PC-3 (cell line): ENCODE measurements around the gene AKAP13. TPM values are rescaled to one million over a fixed set of nuclear protein-coding genes. Genes with fewer than 3 reads are reported as not detected.

ENCODE experiments used
- ATAC-seq: fragments of 200-7000 bp; cut with Tn5 transposase; 2 replicates; pipeline ENCODE4 v1.9.1; 2020; ENCODE audit warnings: mild to moderate bottlenecking, moderate library complexity
- BruUV-seq: library from RNA; stranded (reverse); fragments of 400-500 nt; replicated peaks from 2 replicates; lab custom pipeline; 2021; lab: Mats Ljungman, UMichigan
- CTCF ChIA-PET: fragments of 300-600 bp; sonication (Branson Sonifier 250); formaldehyde crosslinking; loops from one replicate; lab custom pipeline; 2022; ENCODE audit warnings: antibody characterized with exemption; lab: Charles Lee
- POLR2A ChIA-PET: fragments of 300-600 bp; sonication (Branson Sonifier 250); formaldehyde crosslinking; loops from one replicate; lab custom pipeline; 2022; ENCODE audit warnings: antibody characterized with exemption; ENCODE audit not compliant: unreplicated experiment; lab: Charles Lee
- DNase-seq: peaks from one replicate; pipeline ENCODE4 v3.0.0-alpha.2; 2015
- H2AFZ ChIP-seq: fragments of 300-600 bp; sonication (generic); 2 replicates; pipeline ENCODE4 v1.6.0; 2016; ENCODE audit warnings: antibody characterized with exemption, low read length
- H3F3A ChIP-seq: fragments of 300-600 bp; sonication (generic); one replicate; pipeline ENCODE4 v1.6.0; 2017; ENCODE audit warnings: antibody characterized with exemption, low read length, control low read depth, mild to moderate bottlenecking; ENCODE audit not compliant: unreplicated experiment
- H3K27ac ChIP-seq: fragments of 300-600 bp; sonication (generic); 2 replicates; pipeline ENCODE4 v1.5.1; 2016; ENCODE audit warnings: mild to moderate bottlenecking, low read length
- H3K27me3 ChIP-seq: fragments of 300-600 bp; sonication (generic); 2 replicates; pipeline ENCODE4 v1.6.1; 2016; ENCODE audit warnings: low read length, mixed read lengths
- H3K36me3 ChIP-seq: fragments of 300-600 bp; sonication (generic); 2 replicates; pipeline ENCODE4 v1.6.1; 2016; ENCODE audit warnings: low read depth, mixed run types, low read length, mixed read lengths
- H3K4me1 ChIP-seq: fragments of 300-600 bp; sonication (generic); 2 replicates; pipeline ENCODE4 v1.5.1; 2016; ENCODE audit warnings: low read length; ENCODE audit not compliant: insufficient read depth
- H3K4me2 ChIP-seq: fragments of 300-600 bp; sonication (generic); 2 replicates; pipeline ENCODE4 v1.6.0; 2016; ENCODE audit warnings: low read length
- H3K4me3 ChIP-seq: fragments of 300-600 bp; sonication (generic); 2 replicates; pipeline ENCODE4 v1.5.1; 2016; ENCODE audit warnings: mild to moderate bottlenecking, low read length, mixed read lengths
- H3K79me2 ChIP-seq: fragments of 300-600 bp; sonication (generic); 2 replicates; pipeline ENCODE4 v1.6.1; 2017; ENCODE audit warnings: low read length, mixed read lengths
- H3K9ac ChIP-seq: fragments of 300-600 bp; sonication (generic); 2 replicates; pipeline ENCODE4 v1.6.0; 2016; ENCODE audit warnings: mild to moderate bottlenecking, low read length
- H3K9me2 ChIP-seq: fragments of 300-600 bp; sonication (generic); replicated peaks from 2 replicates; pipeline ENCODE4 v1.6.1; 2016; ENCODE audit warnings: mixed run types, low read length, mixed read lengths
- H3K9me3 ChIP-seq: fragments of 300-600 bp; sonication (generic); 2 replicates; pipeline ENCODE4 v1.6.1; 2016; ENCODE audit warnings: low read length, mixed read lengths
- H4K20me1 ChIP-seq: fragments of 300-600 bp; sonication (generic); 2 replicates; pipeline ENCODE4 v1.6.1; 2016; ENCODE audit warnings: low read length, mixed read lengths
- EZH2 ChIP-seq: fragments of 300-600 bp; sonication (generic); IDR thresholded peaks from one replicate; pipeline ENCODE4 v1.6.1; 2017; ENCODE audit warnings: antibody characterized with exemption, mild to moderate bottlenecking, low read length; ENCODE audit not compliant: unreplicated experiment
- EZH2phosphoT487 ChIP-seq: fragments of 300-600 bp; sonication (generic); IDR thresholded peaks from 2 replicates; pipeline ENCODE4 v1.6.1; 2018; ENCODE audit warnings: mild to moderate bottlenecking, antibody characterized with exemption, low read length, borderline replicate concordance
- intact Hi-C: fragments of 100-400 bp; cut with micrococcal nuclease; formaldehyde crosslinking; loops from 2 replicates; pipeline ENCODE4 v1.9.0; 2023
- total RNA-seq: library from RNA; depleted of rRNA; stranded (reverse); fragments of >200 nt; gene quantifications from 2 replicates; pipeline ENCODE4 v1.2.3, GENCODE V29; 2014
- TF ChIP-seq, protein P1 (sequence below): fragments of 300-600 bp; sonication (generic); conservative IDR thresholded peaks from 2 replicates; pipeline ENCODE4 v1.5.1; 2017; ENCODE audit warnings: antibody characterized with exemption, low read depth, mild to moderate bottlenecking, low read length

Gene AKAP13
- total RNA-seq, 1 experiment from 2014 or later, result 36.8 TPM

- Histone ChIP-seq H3K79me2 (no peaks in the 10 kb centered on the region), H2AFZ (no peak overlapping the region), H3K27ac (no peak overlapping the region), H3K4me2 (no peak overlapping the region), H3K9me2 (no peaks in the 10 kb centered on the region), H3K9ac (no peak overlapping the region), H3K4me1 (no peaks in the 10 kb centered on the region), H3K36me3 (no peaks in the 10 kb centered on the region), H3K9me3 (no peaks in the 10 kb centered on the region), H3F3A (no peaks in the 10 kb centered on the region), H3K4me3 (no peak overlapping the region), H3K27me3 (no peaks in the 10 kb centered on the region), H4K20me1 (no peaks in the 10 kb centered on the region)
- CTCF ChIA-PET, result no interaction called here
- BruUV-seq, result no TSS peak
- no peak for ATAC-seq
- TF ChIP-seq EZH2phosphoT487 (no peak), EZH2 (no peak)
- TF ChIP-seq, protein P1, sequence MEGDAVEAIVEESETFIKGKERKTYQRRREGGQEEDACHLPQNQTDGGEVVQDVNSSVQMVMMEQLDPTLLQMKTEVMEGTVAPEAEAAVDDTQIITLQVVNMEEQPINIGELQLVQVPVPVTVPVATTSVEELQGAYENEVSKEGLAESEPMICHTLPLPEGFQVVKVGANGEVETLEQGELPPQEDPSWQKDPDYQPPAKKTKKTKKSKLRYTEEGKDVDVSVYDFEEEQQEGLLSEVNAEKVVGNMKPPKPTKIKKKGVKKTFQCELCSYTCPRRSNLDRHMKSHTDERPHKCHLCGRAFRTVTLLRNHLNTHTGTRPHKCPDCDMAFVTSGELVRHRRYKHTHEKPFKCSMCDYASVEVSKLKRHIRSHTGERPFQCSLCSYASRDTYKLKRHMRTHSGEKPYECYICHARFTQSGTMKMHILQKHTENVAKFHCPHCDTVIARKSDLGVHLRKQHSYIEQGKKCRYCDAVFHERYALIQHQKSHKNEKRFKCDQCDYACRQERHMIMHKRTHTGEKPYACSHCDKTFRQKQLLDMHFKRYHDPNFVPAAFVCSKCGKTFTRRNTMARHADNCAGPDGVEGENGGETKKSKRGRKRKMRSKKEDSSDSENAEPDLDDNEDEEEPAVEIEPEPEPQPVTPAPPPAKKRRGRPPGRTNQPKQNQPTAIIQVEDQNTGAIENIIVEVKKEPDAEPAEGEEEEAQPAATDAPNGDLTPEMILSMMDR, result no peak
- no peak for DNase-seq
- intact Hi-C loops, result no loop called here
- POLR2A ChIA-PET, result no interaction called here
Measured at GRCh38 chr15:85708402-85708941, 328.1 kb downstream of the AKAP13 start.

DNA sequence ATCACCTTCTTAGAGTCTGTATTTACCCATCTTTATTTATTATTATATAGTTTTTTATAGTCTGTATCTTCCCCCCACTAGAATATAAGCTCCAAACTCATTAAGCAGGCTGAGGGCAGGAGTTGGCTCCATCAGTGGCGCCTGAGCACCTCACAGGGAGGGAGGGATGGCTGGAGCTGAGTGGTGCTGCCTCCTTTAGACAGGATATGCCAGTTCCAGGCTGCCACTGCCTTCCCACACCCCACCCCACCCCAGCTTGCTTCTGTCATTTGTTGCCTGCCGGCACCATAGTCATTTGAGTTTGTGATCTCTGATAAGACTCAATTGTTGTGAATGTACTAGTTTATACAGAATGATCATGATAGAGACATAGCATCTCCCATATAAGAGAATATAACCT lies 328.8 kb downstream of the AKAP13 start:
- H3K27me3 ChIP-seq, result no peaks in the 10 kb centered on the region
- TF ChIP-seq, protein P1, result no peak
- TF ChIP-seq EZH2phosphoT487 (no peak), EZH2 (no peak)
- H3K27ac ChIP-seq, result no peak overlapping the region
- no peak overlapping the region for H2AFZ ChIP-seq
- no peaks in the 10 kb centered on the region for H3K4me1 ChIP-seq
- CTCF ChIA-PET, result no interaction called here
- no peak overlapping the region for H3K9ac ChIP-seq
- POLR2A ChIA-PET, result no interaction called here
- no peak for ATAC-seq
- H3F3A ChIP-seq, result no peaks in the 10 kb centered on the region
- DNase-seq, result no peak
- H3K36me3 ChIP-seq, result no peaks in the 10 kb centered on the region
- H3K4me2 ChIP-seq, result no peak overlapping the region
- no peaks in the 10 kb centered on the region for H3K9me2 ChIP-seq
- H3K9me3 ChIP-seq, result no peaks in the 10 kb centered on the region
- H3K79me2 ChIP-seq, result no peaks in the 10 kb centered on the region
- no peaks in the 10 kb centered on the region for H4K20me1 ChIP-seq
- no TSS peak for BruUV-seq
- intact Hi-C loops, result no loop called here
- H3K4me3 ChIP-seq, result no peak overlapping the region

DNA sequence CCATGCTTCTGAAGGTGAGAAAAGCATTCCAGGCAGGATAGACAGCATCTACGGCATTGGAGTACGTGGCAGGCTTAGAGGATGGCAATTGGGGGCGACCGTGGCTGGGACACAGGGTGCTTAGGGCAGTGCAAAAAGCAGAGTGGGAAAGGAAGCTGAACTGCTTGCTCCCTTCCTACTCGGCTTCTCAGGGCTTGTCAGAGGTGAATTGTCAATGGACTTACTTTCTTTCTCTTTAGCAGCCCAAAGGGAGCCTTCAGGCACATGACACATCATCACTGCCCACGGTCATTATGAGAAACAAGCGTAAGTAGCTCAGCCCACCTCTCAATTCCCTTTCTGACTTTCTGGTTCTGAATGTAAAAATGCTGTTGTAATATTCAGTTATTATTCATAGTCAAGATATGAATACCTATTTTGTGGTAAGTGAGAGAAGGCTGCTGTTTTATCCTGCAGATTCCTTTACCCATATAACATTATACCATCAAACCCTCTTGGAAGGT lies 330.0 kb downstream of the AKAP13 start:
- intact Hi-C loops, result no loop called here
- CTCF ChIA-PET, result no interaction called here
- H3K27ac ChIP-seq, result no peak overlapping the region
- POLR2A ChIA-PET, result interaction anchor here (0.7 kb wide), 1 partner anchor 14 kb away, joined by 6 read pairs; no protein-coding TSS in a partner anchor
- H4K20me1 ChIP-seq, result no peaks in the 10 kb centered on the region
- no peak for DNase-seq
- H3F3A ChIP-seq, result no peaks in the 10 kb centered on the region
- no peak overlapping the region for H2AFZ ChIP-seq
- no peaks in the 10 kb centered on the region for H3K9me2 ChIP-seq
- H3K4me2 ChIP-seq, result no peak overlapping the region
- H3K79me2 ChIP-seq, result no peaks in the 10 kb centered on the region
- no peak overlapping the region for H3K9ac ChIP-seq
- H3K4me1 ChIP-seq, result no peaks in the 10 kb centered on the region
- TF ChIP-seq EZH2phosphoT487 (no peak), EZH2 (no peak)
- TF ChIP-seq, protein P1, result no peak
- no peak for ATAC-seq
- BruUV-seq, result no TSS peak
- H3K9me3 ChIP-seq, result no peaks in the 10 kb centered on the region
- no peak overlapping the region for H3K4me3 ChIP-seq
- H3K36me3 ChIP-seq, result no peaks in the 10 kb centered on the region
- no peaks in the 10 kb centered on the region for H3K27me3 ChIP-seq
